Activated effector memory CD4-positive, alpha-beta T cell treated with anti-CD3 and anti-CD28 coated beads, Interleukin-2, amount 50 U/mL, for 16 hours (primary cell): Measurements from ENCODE around the gene MZT2A.
"Not testable (repeated sequence)": the region's sequence is repeated elsewhere in the genome, so short reads cannot be mapped to it uniquely, and the experiment has no call there.

Experiments used
- DNase-seq: peaks from one replicate; pipeline ENCODE4 v3.0.0-alpha.2; 2020

Gene MZT2A

GRCh38 chr2:131519871-131520470 lies 27.8 kb upstream of the MZT2A start:
- peak; percentile 50 for DNase-seq

GRCh38 chr2:131519466-131519865 lies 27.3 kb upstream of the MZT2A start:
- peak; percentile 53 for DNase-seq

- peak; percentile 50 for DNase-seq
These were observed 26.3 kb upstream of the MZT2A start for GRCh38 chr2:131518531-131518930.

- DNase-seq = not testable (repeated sequence)
These were observed 25.7 kb upstream of the MZT2A start for GRCh38 chr2:131517856-131518255.

- peak; percentile 62 for DNase-seq
These were observed 25.1 kb upstream of the MZT2A start for GRCh38 chr2:131517106-131517831.

- peak; percentile 61 for DNase-seq
These were observed 24.4 kb upstream of the MZT2A start for GRCh38 chr2:131516621-131517020.

GRCh38 chr2:131516011-131516410 lies 23.8 kb upstream of the MZT2A start:
- DNase-seq = peak; percentile 39

GRCh38 chr2:131515235-131515634 lies 23.0 kb upstream of the MZT2A start:
- not testable (repeated sequence) for DNase-seq

- DNase-seq = not testable (repeated sequence)
These were observed 22.4 kb upstream of the MZT2A start for GRCh38 chr2:131514408-131515166.

- not testable (repeated sequence) for DNase-seq
These were observed 20.0 kb upstream of the MZT2A start for GRCh38 chr2:131511969-131512870.

GRCh38 chr2:131511291-131511968 lies 19.2 kb upstream of the MZT2A start:
- DNase-seq = not testable (repeated sequence)

GRCh38 chr2:131509615-131510014 lies 17.4 kb upstream of the MZT2A start:
- DNase-seq = no peak

- DNase-seq = not testable (repeated sequence)
These were observed 12.0 kb upstream of the MZT2A start for GRCh38 chr2:131504082-131504750.

GRCh38 chr2:131503587-131503986 lies 11.4 kb upstream of the MZT2A start:
- not testable (repeated sequence) for DNase-seq

- not testable (repeated sequence) for DNase-seq
These were observed 6.2 kb upstream of the MZT2A start for GRCh38 chr2:131498321-131498973.

GRCh38 chr2:131495506-131495905 lies 3.3 kb upstream of the MZT2A start:
- DNase-seq = not testable (repeated sequence)

- no peak for DNase-seq
These were observed 1.2 kb upstream of the MZT2A start for GRCh38 chr2:131493199-131493968.

GRCh38 chr2:131492418-131493198 lies 411 bp upstream of the MZT2A start:
- DNase-seq = peak; percentile 98

- not testable (repeated sequence) for DNase-seq
These were observed 744 bp downstream of the MZT2A start for GRCh38 chr2:131491469-131491836.
